GM18858 (cell line): ENCODE measurements around the gene SMPD2.
"Not testable (repeated sequence)": the region's sequence is repeated elsewhere in the genome, so short reads cannot be mapped to it uniquely, and the experiment has no call there.

Source experiments
- ATAC-seq: cut with Tn5 transposase; IDR thresholded peaks from one replicate; pipeline ENCODE4 v1.9.1; 2021; ENCODE audit not compliant: unreplicated experiment

The SMPD2 gene

GRCh38 chr6:109460161-109460829 is 19.8 kb downstream of the SMPD2 start:
- no peak for ATAC-seq

GRCh38 chr6:109461205-109461604 is 20.7 kb downstream of the SMPD2 start:
- ATAC-seq = not testable (repeated sequence)

- no peak for ATAC-seq
These were observed 21.4 kb downstream of the SMPD2 start for GRCh38 chr6:109461733-109462526.

GRCh38 chr6:109465772-109466171 is 25.2 kb downstream of the SMPD2 start:
- no peak for ATAC-seq

DNA sequence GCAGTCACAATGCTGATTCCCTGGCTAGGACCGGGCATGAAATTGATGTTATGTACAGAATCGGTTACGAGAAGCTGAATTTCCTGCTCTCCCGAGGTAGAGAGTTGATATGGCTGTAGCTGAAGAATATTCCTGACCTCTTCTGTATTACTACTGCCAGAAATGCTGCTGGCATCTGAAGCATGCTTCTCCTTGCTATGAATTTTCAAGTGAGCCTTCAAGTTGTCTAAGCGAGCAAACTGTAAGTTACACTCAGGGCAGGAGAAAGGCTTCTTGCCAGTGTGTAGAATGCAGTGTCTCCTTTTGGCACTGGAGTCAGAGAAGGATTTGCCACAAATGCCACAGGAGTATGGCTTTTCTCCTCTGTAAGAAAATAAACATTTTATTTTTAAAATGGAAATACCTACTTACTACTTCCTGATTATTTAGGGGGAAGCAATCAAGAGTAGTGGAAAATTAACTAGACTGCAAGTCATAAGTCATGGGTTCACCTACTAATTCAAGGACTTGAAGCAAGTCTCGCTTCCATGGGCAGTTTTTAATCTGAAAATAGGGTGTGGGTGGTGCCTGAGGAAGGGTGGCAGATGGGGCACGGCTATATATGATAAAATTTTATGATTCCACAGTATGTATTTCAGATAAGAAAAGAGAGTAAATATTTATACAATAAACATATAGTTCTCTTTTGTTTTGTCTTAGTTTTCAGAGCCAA is 25.8 kb downstream of the SMPD2 start:
- ATAC-seq = no peak

DNA sequence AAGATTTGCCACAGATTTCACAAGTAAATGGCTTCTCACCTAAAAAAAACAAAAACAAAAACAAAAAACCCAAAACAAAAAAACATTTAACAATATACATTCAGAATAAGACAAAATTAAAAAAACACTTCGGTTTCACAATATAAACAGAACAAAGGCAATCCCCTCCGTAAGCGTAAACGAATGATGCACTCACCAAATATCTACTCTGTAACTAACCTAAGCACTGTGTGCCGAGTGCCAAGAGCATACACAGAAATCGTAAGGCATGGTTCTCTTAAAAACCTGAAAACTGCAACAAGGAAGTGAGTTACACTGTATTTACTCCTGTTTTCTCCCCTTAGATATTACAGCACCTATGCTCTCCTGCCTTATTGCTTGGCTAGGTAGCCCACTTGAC is 27.2 kb downstream of the SMPD2 start:
- no peak for ATAC-seq

DNA sequence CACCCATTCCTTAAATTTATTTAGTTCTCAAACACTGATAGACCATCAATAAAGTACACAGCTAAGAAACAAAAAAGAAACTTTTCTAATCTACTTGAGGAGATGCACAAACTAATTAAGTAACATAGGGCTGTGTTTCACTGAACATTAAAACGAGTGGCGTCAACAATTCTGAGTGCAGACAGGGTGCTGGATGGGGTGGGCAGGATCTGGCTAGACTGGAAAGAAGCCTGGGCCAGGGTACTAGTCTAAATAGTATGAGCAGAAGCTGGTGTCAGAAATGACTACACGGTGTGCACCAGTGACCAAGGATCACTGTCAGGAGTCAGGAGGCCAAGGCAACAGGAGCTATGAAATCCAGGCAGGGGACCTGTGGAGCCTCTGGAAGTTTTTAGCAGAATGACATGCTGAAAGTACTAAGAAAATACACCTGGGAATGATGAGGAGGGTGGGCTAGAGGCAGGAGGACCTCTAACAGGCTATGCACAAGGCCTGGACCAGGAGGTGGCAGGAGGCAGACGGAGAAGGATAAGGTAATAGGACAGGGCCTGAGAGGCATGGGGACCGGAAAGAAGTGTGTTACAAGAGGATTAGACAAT is 29.2 kb downstream of the SMPD2 start:
- no peak for ATAC-seq

- ATAC-seq = no peak
These were observed 30.7 kb downstream of the SMPD2 start for GRCh38 chr6:109471105-109471810.

GRCh38 chr6:109472132-109472995 is 31.8 kb downstream of the SMPD2 start:
- peak; percentile 60 for ATAC-seq

- no peak for ATAC-seq
These were observed 32.6 kb downstream of the SMPD2 start for GRCh38 chr6:109473120-109473519.

- no peak for ATAC-seq
These were observed 34.5 kb downstream of the SMPD2 start for GRCh38 chr6:109474995-109475394.

GRCh38 chr6:109475625-109476024 is 35.1 kb downstream of the SMPD2 start:
- ATAC-seq = no peak

DNA sequence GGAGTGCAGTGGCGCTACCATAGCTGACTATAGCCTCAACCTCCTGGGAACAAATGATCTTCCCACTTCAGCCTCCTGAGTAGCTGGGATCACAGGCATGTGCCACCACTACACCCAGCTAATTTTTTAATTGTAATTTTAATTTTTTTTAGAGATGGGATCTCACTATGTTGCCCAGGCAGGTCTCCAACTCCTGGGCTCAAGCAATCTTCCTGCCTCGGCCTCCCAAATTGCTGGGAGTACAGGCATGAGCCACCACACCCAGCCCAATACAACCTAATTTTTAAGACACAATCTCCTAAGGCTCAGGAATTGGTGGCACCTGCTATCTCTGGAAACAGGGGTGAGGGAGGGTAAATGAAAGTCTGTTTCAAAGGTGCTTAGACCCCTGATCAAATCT is 36.7 kb downstream of the SMPD2 start:
- no peak for ATAC-seq

GRCh38 chr6:109477725-109478124 is 37.2 kb downstream of the SMPD2 start:
- ATAC-seq = peak; percentile 44

DNA sequence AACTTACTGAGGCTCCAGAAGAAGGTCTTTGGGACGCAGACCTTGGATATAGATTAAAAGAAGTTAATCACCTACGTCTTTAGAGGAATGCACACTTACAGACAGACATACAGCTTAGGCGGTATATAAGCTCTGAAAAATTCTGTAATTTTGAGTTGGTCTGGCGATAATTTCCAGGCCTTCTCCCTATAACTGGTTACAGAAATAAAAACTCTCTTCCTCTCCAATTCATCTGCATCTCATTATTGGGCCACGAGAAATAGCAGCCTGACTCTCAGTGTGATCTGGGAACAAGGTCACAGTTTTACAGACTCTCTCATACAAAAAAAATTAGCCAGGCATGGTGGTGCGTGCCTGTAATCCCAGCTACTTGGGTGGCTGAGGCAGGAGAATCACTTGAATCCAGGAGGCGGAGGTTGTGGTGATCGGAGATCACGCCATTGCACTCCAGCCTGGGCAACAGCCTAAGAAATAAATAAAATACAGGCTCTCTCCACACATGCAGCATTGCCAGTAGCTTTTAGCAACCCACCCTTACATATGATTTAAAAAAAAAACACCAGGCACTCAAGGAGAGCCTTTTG is 37.8 kb downstream of the SMPD2 start:
- ATAC-seq = no peak

DNA sequence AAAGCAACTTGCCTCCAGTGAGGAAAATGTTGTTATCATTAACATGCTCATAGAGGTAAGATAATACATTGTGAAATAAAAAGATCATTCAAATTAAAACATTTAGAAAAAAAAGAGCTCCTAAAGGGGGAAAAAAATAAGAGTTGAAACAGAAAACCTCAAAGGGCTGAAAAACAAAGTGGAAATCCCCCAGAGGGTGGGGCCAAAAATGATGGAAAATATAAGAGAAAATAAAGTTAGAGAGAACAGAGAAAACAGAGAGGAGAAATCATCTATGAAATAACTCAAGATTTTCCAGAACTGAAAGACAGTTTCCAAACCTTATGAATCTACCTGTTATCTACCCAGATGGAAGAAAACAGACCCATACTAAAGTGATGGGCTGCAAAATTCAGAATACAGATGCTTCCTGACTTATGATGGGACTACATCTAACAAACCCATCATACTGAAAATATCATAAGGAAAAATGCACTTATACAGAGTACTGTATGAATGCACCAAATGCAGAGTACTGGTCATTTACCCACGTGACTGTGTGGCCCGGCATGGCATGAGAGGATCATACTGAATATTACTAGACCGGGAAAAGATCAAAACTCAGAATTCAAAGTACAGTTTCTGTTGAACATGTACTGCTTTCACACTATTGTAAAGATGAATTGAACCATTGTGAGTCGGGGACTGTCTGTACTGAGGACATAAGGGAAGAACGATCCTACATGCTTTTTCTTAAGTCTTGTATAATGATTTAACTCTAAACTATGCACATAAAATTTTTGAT is 38.5 kb downstream of the SMPD2 start:
- ATAC-seq = no peak

GRCh38 chr6:109480993-109481480 is 40.5 kb downstream of the SMPD2 start:
- no peak for ATAC-seq

DNA sequence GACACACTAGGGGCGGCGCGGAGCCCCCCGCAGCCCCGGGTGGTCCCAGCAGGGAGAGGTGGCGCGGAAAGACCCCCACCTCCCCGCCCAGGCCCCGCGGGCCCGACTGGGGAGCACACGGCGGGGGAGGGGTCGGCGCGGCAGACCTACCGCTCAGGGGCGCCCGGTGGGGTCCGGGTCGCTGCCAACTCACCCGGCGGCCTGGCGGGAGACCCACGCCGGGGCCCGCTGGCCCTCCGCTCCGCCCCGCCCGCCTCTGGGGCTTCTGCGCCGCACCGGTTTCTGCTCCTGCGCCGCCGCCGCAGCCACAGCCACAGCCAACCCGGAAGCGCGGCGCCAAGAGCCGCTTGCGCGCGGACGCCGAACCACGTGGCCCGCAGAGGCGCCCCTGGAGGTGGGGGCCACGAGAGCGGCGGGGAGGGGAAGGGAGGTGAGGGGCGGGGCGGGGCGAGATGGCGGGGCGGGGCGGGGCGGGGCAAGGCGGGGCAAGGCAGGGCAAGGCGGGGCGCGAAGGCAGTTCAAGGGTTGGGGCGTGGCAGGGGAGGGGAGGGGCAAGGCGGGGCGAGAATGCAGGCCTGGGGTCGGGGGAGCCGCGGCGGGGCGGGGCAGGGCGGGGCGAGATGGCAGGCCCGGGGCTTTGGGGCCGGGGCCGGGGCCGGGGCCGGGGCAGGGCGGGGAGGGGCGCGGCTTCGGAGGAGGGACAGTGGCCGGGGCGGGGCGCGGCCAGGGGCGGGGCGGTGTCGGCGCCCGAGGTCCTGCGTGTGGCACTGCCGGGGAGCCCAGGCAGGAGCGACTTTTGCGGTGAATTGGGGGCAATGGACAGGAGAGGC is 42.6 kb downstream of the SMPD2 start, which contains the start of gene ZBTB24:
TSS of gene ZBTB24 (minus strand) at position 315 of the 830 bp plus-strand sequence. CDS start 1,193 bp downstream, outside the sequence.
- peak; percentile 81 for ATAC-seq
